Activated T-helper 9 cell treated with anti-CD3 and anti-CD28 coated beads, Interleukin-2, amount 50 U/mL, for 16 hours (primary cell): Measurements from ENCODE around the gene ZNF709.
"Not testable (repeated sequence)": the region's sequence is repeated elsewhere in the genome, so short reads cannot be mapped to it uniquely, and the experiment has no call there.

Experiments
- DNase-seq: peaks from one replicate; pipeline ENCODE4 v3.0.0-alpha.2; 2020; ENCODE audit warnings: low read depth

The ZNF709 gene

GRCh38 chr19:12484371-12485051, at the start of gene ZNF709:
Gene ZNF709, minus strand, starts transcription at chr19:12484816. Its CDS starts 159 bp downstream, at chr19:12484657.
- DNase-seq = peak; percentile 83

GRCh38 chr19:12527034-12527836, 42.6 kb upstream of the ZNF709 start:
- DNase-seq = no peak

GRCh38 chr19:12526542-12526941, 41.9 kb upstream of the ZNF709 start:
- DNase-seq = no peak

- DNase-seq = no peak
Measured at GRCh38 chr19:12521996-12522395, 37.4 kb upstream of the ZNF709 start.

- no peak for DNase-seq
Measured at GRCh38 chr19:12513531-12514061, 29.0 kb upstream of the ZNF709 start.

- no peak for DNase-seq
Measured at GRCh38 chr19:12497032-12497431, 12.4 kb upstream of the ZNF709 start.

GRCh38 chr19:12496480-12496879, 11.9 kb upstream of the ZNF709 start:
- no peak for DNase-seq

- DNase-seq = peak; percentile 90
Measured at GRCh38 chr19:12495002-12495802, 10.6 kb upstream of the ZNF709 start.

- no peak for DNase-seq
Measured at GRCh38 chr19:12494260-12494860, 9.7 kb upstream of the ZNF709 start.

GRCh38 chr19:12486265-12486783, 1.7 kb upstream of the ZNF709 start:
- DNase-seq = not testable (repeated sequence)

- no peak for DNase-seq
Measured at GRCh38 chr19:12485571-12485970, 955 bp upstream of the ZNF709 start.

- no peak for DNase-seq
Measured at GRCh38 chr19:12485052-12485416, 418 bp upstream of the ZNF709 start.

GRCh38 chr19:12484011-12484370, 625 bp downstream of the ZNF709 start:
- no peak for DNase-seq

GRCh38 chr19:12482509-12482886, 2.1 kb downstream of the ZNF709 start:
- DNase-seq = no peak

- no peak for DNase-seq
Measured at GRCh38 chr19:12481781-12482508, 2.7 kb downstream of the ZNF709 start.

- DNase-seq = no peak
Measured at GRCh38 chr19:12478234-12478941, 6.2 kb downstream of the ZNF709 start.

- DNase-seq = not testable (repeated sequence)
Measured at GRCh38 chr19:12467651-12468050, 17.0 kb downstream of the ZNF709 start.

- no peak for DNase-seq
Measured at GRCh38 chr19:12465211-12465610, 19.4 kb downstream of the ZNF709 start.

- no peak for DNase-seq
Measured at GRCh38 chr19:12464769-12465168, 19.8 kb downstream of the ZNF709 start.

- DNase-seq = not testable (repeated sequence)
Measured at GRCh38 chr19:12464139-12464538, 20.5 kb downstream of the ZNF709 start.
